Uterus (tissue), 4 donors: ENCODE measurements around the gene FBXL19. TPM values are rescaled to one million over a fixed set of nuclear protein-coding genes. Genes with fewer than 3 reads are reported as not detected.
A peak's percentile ranks its signal among the peaks of the same experiment; 100 is the strongest.

Experiments used
- DNase-seq, 2 donors: peaks; one replicate each; pipeline ENCODE4 v3.0.0-alpha.2; 2019 to 2020
- H3K27ac ChIP-seq, 2 donors: fragments of 200-600 bp; sonication (generic); 1 replicate in 1 of 2; 2 replicates in 1 of 2; pipeline ENCODE4 v1.5.1; 2016 to 2018
- H3K27me3 ChIP-seq, 2 donors: fragments of 200-600 bp; sonication (generic); one replicate each; pipeline ENCODE4 v1.5.1; 2018 to 2019; ENCODE audit warnings: control low read depth in 1 of 2
- H3K36me3 ChIP-seq, 2 donors: fragments of 200-600 bp; sonication (generic); one replicate each; pipeline ENCODE4 v1.5.1; 2019; ENCODE audit warnings: control low read depth in 1 of 2
- H3K4me1 ChIP-seq, 2 donors: fragments of 200-600 bp; sonication (generic); one replicate each; pipeline ENCODE4 v1.5.1; 2018 to 2019; ENCODE audit warnings: control low read depth in 1 of 2
- H3K4me3 ChIP-seq, 2 donors: fragments of 200-600 bp; sonication (generic); 1 replicate in 1 of 2; 2 replicates in 1 of 2; pipeline ENCODE4 v1.5.1; 2018 to 2019; ENCODE audit warnings: mild to moderate bottlenecking in 1 of 2
- H3K9me3 ChIP-seq, 2 donors: fragments of 200-600 bp; sonication (generic); one replicate each; pipeline ENCODE4 v1.5.1; 2019; ENCODE audit warnings: control low read depth in 1 of 2
- POLR2A ChIP-seq, 2 donors: fragments of 450-650 bp; IDR thresholded peaks; one replicate each; pipeline ENCODE4 v1.6.1; 2016; ENCODE audit warnings: antibody characterized with exemption in 2 of 2, mild to moderate bottlenecking in 1 of 2, moderate library complexity in 1 of 2
- intact Hi-C: fragments of 100-400 bp; cut with DNase I; formaldehyde crosslinking; loops from one replicate; pipeline ENCODE4 v1.15.1; 2023; ENCODE audit warnings: low total_unique reads
- total RNA-seq, 4 donors: library from RNA; depleted of rRNA in 3 of 4; stranded (reverse); fragments of >200 nt in 3 of 4; gene quantifications; one replicate each; pipeline versions ENCODE4 v1.1.0 to v1.2.4, GENCODE V29; 2014 to 2023
- TF ChIP-seq, protein P1 (sequence below), 4 experiments: fragments of 200-600 bp in 2 of 4; fragments of 450-650 bp in 2 of 4; sonication (generic) in 2 of 4; IDR thresholded peaks; one replicate each; pipeline ENCODE4 v1.5.1; 2016 to 2019; ENCODE audit warnings: antibody characterized with exemption in 4 of 4, mild to moderate bottlenecking in 2 of 4, moderate library complexity in 1 of 4
- donor health status: DM: yes; HTN: yes; CAD: no.

Gene FBXL19
- total RNA-seq, 4 donors from 2014 or later: 3.8 to 25.4 (median 19.0) TPM

DNA sequence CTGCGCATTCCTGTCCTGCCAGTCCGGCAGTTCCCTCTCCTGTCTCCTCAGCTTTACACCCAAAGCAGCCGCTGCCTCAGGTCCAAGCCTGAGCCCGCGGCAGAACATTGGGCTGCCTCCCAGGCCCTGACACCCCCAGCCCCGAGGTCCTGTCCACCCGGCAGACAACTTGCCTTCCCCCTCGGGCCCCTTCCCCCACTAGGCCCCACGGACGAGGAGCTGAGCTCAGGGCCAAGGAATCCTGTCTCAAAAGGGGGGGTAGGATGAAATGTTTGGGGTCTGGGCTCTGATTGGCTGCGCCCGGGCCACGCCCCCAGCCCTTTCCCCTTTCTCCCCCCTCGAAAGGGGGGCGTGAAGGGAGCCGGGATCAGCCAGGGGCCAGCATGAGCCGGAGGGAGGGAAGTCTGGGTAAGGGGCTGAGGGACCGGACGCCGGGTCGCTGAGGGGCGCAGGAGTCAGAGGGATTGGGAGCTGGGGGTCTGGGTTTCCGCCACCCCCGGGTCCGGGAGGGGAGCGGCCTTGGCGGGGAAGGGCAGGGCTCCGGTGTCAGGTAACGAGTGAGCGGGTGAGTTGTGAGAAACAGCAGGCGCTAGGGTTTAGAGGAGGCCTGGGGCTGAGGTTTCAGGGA is 27.0 kb upstream of the FBXL19 start, which contains the start of gene CTF1:
Gene CTF1, plus strand, starts transcription at position 354 of the 628 bp plus-strand sequence. Its CDS starts 30 bp downstream, at position 384.
- Histone ChIP-seq H3K27ac (peak within 1 kb of the TSS; percentile 99 to 100), H3K9me3 (no peaks in the 10 kb centered on the region), H3K4me3 (peak within 1 kb of the TSS; percentile 73 to 87), H3K36me3 (no peaks in the 10 kb centered on the region), H3K4me1 (peaks cover 6 to 7% of the 10 kb centered on the region in 2 donors), H3K27me3 (no peaks in the 10 kb centered on the region)
- intact Hi-C loops: no loop called here
- TF ChIP-seq, protein P1, sequence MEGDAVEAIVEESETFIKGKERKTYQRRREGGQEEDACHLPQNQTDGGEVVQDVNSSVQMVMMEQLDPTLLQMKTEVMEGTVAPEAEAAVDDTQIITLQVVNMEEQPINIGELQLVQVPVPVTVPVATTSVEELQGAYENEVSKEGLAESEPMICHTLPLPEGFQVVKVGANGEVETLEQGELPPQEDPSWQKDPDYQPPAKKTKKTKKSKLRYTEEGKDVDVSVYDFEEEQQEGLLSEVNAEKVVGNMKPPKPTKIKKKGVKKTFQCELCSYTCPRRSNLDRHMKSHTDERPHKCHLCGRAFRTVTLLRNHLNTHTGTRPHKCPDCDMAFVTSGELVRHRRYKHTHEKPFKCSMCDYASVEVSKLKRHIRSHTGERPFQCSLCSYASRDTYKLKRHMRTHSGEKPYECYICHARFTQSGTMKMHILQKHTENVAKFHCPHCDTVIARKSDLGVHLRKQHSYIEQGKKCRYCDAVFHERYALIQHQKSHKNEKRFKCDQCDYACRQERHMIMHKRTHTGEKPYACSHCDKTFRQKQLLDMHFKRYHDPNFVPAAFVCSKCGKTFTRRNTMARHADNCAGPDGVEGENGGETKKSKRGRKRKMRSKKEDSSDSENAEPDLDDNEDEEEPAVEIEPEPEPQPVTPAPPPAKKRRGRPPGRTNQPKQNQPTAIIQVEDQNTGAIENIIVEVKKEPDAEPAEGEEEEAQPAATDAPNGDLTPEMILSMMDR (IDR thresholded peaks at IDR 0.05): no peak
- TF ChIP-seq POLR2A (IDR thresholded peaks at IDR 0.05): peak; percentile 38 to 76
- peak; percentile 90 to 91 for DNase-seq

DNA sequence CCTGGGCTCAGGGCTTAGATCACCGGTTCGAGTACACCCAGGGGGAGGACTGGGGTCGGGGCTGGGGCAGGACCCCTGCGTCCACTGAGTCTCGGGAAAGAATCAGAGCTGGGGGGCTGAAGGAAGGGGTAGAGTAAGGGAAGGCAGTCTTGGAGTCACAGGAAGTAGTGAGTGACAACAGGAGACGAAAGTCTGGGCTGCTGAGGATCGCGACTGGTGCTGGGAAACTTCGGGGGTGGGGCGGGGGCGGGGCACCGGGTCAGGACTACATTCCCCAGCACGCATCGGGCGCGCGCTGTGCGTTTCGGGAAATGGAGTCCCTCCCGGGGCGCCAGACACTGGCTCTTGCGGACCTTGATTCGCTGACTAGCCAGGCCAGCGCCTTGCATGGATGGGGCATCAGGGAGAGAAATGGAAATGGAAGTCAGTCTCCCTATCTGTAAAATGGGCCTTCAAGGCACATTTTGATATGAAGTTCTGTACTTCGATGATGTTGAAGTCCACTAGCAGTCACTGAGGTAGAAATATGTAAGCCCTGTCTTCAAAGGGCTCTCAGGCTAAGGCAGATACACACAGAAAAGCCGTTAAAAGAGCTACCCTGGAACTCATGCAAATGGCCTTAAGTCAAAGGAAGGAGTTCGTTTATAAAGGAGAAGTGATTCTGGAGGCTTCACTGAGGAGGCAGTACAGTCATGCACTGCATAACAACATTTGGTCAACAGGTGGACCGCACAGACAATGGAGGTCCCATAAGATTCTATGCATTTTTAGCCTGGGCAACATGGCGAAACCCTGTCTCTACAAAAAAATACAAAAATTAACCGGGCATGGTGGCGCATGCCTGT is 26.3 kb upstream of the FBXL19 start:
- H3K27me3 ChIP-seq: no peaks in the 10 kb centered on the region
- no peaks in the 10 kb centered on the region for H3K36me3 ChIP-seq
- TF ChIP-seq, protein P1 (IDR thresholded peaks at IDR 0.05): no peak
- TF ChIP-seq POLR2A (IDR thresholded peaks at IDR 0.05): no peak
- peaks cover 6 to 7% of the 10 kb centered on the region in 2 donors for H3K4me1 ChIP-seq
- peak overlapping the region; percentile 99 to 100 for H3K27ac ChIP-seq
- no peaks in the 10 kb centered on the region for H3K9me3 ChIP-seq
- peak; percentile 89 to 90 for DNase-seq
- intact Hi-C loops: no loop called here
- H3K4me3 ChIP-seq: peak overlapping the region; percentile 73 to 87

DNA sequence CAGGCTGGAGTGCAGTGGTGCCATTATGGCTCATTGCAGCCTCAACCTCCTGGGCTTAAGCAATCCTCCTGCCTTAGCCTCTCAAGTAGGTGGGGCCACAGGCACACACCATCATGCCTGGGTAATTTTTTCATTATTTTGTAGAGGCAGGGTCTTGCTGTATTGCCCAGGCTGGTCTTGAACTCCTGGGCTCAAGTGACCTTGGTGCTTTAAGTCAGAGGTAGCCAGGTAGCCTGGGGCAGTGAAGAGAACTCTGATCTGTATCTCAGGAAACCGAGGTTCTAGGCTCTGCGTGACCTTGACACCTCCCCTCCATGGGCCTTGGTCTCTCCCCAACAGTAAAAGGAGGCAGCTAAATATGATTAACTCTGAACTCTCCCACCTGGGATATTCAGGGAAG is 23.6 kb upstream of the FBXL19 start:
- no peak overlapping the region for H3K27ac ChIP-seq
- intact Hi-C loops: no loop called here
- no peak for DNase-seq
- no peaks in the 10 kb centered on the region for H3K27me3 ChIP-seq
- H3K36me3 ChIP-seq: no peaks in the 10 kb centered on the region
- H3K9me3 ChIP-seq: no peaks in the 10 kb centered on the region
- TF ChIP-seq, protein P1 (IDR thresholded peaks at IDR 0.05): no peak
- no peak for TF ChIP-seq POLR2A (IDR thresholded peaks at IDR 0.05)
- H3K4me3 ChIP-seq: no peak overlapping the region
- H3K4me1 ChIP-seq: no peaks in the 10 kb centered on the region

DNA sequence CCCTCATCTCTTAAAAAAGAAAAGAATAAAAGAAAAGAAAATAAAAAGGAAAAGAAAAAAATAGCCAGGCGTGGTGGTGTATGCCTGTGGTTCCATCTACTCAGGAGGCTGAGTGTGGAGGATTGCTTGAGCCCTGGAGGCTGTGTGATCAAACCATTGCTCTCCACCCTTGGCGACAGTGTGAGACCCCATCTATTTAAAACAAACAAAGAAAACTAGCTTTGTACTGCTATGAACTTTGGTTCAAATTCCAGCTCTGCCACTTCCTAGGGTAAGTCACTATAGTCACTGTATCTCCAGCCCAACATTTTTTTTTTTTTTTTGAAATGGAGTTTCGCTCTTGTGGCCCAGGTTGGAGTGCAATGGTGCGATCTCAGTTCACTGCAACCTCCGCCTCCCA is 22.8 kb upstream of the FBXL19 start:
- Histone ChIP-seq H3K4me1 (no peaks in the 10 kb centered on the region), H3K27ac (no peak overlapping the region), H3K36me3 (no peaks in the 10 kb centered on the region), H3K27me3 (no peaks in the 10 kb centered on the region), H3K9me3 (no peaks in the 10 kb centered on the region), H3K4me3 (no peak overlapping the region)
- TF ChIP-seq POLR2A (IDR thresholded peaks at IDR 0.05): no peak
- TF ChIP-seq, protein P1 (IDR thresholded peaks at IDR 0.05): no peak
- intact Hi-C loops: no loop called here
- no peak for DNase-seq
